B cell (primary cell): ENCODE data around the gene PA2G4.

Experiments
- EZH2 ChIP-seq: IDR thresholded peaks from 2 replicates; pipeline ENCODE4 v1.6.1; 2012; ENCODE audit warnings: borderline replicate concordance, low read depth, mild to moderate bottlenecking, moderate library complexity, low read length; ENCODE audit not compliant: insufficient read depth, poor library complexity, severe bottlenecking
- TF ChIP-seq, protein P1 (sequence below): fragments of 200-600 bp; IDR thresholded peaks from one replicate; pipeline ENCODE4 v1.8.0; 2022; ENCODE audit warnings: antibody characterized with exemption, mild to moderate bottlenecking

DNA sequence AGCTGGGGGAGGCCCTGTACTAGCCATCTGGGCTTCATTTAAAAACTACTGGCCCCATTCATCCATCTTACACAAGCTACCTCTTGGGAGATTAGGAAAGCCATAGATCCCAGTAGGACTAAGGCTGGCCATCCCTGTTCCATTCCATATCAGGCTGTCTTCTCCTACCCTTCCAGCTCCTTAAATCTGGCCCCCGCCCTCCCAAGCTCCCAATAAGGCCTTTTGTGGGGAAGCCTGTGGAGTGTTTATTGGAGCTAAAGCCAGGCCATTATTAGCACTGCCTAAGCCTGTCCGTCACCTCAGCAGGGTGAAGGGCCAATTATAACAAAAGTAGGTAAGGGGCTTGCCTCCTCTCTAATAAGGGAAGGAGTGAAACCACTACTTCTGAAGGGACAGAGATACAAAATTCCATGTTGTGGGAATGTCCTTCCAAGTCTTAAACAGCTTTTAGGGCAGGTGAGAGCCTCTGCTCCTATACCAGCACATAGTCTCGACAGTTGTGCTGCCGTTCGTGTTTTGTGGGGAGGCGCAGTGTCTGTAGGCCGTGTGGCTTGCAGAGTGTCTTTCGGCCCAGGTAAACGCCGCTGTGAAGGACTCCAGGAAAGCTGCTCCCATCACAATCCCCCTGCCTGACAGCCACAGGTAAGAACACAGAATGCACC is 57.5 kb downstream of the PA2G4 start:
- TF ChIP-seq, protein P1, sequence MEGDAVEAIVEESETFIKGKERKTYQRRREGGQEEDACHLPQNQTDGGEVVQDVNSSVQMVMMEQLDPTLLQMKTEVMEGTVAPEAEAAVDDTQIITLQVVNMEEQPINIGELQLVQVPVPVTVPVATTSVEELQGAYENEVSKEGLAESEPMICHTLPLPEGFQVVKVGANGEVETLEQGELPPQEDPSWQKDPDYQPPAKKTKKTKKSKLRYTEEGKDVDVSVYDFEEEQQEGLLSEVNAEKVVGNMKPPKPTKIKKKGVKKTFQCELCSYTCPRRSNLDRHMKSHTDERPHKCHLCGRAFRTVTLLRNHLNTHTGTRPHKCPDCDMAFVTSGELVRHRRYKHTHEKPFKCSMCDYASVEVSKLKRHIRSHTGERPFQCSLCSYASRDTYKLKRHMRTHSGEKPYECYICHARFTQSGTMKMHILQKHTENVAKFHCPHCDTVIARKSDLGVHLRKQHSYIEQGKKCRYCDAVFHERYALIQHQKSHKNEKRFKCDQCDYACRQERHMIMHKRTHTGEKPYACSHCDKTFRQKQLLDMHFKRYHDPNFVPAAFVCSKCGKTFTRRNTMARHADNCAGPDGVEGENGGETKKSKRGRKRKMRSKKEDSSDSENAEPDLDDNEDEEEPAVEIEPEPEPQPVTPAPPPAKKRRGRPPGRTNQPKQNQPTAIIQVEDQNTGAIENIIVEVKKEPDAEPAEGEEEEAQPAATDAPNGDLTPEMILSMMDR, result no peak
- TF ChIP-seq EZH2, result no peak
